ENCODE results near the gene BRICD5.

DNA sequence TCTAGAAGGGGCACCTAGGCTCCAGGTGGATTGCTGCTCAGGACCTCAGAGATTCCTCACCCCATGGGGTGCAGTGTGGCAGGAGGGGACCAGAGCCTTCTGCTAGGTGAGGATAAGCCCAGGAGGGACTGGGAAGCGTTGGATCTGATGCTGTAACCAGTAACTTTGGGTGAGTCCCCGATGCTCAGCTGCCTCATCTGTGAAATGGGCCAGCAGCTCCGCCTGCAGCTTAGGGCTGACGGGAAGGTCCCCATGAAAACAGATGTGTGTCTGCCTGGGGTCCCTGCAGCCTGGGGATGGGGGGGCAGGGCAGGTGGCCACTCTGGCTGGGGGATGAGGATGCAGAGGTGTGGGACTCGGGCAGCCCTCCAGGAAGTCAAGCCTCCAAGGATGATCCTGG, 11.6 kb downstream of the BRICD5 start:
- TF ChIP-seq, protein P1, sequence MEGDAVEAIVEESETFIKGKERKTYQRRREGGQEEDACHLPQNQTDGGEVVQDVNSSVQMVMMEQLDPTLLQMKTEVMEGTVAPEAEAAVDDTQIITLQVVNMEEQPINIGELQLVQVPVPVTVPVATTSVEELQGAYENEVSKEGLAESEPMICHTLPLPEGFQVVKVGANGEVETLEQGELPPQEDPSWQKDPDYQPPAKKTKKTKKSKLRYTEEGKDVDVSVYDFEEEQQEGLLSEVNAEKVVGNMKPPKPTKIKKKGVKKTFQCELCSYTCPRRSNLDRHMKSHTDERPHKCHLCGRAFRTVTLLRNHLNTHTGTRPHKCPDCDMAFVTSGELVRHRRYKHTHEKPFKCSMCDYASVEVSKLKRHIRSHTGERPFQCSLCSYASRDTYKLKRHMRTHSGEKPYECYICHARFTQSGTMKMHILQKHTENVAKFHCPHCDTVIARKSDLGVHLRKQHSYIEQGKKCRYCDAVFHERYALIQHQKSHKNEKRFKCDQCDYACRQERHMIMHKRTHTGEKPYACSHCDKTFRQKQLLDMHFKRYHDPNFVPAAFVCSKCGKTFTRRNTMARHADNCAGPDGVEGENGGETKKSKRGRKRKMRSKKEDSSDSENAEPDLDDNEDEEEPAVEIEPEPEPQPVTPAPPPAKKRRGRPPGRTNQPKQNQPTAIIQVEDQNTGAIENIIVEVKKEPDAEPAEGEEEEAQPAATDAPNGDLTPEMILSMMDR (conservative IDR thresholded peaks at IDR 0.05; ENCODE audit: low read depth, low read length): no peak
- no peak for TF ChIP-seq EZH2 (IDR thresholded peaks at IDR 0.05; ENCODE audit: low read length, unreplicated experiment)
